Measurements from ENCODE around the gene STYXL2. TPM values are rescaled to one million over a fixed set of nuclear protein-coding genes. Genes with fewer than 3 reads are reported as not detected.

STYXL2 gene
- total RNA-seq, 2 experiments from 2014 or later = not detected

GRCh38 chr1:167117225-167117624 is 23.4 kb downstream of the STYXL2 start:
- no peaks in the 10 kb centered on the region for H3K4me1 ChIP-seq (ENCODE audit: insufficient read depth, low read length, poor library complexity, severe bottlenecking)
- H3K4me3 ChIP-seq (ENCODE audit: low read depth, low read length, poor library complexity, severe bottlenecking) = no peak overlapping the region
- no peak for DNase-seq (ENCODE audit: low spot score)
- CTCF ChIA-PET (ENCODE audit: unreplicated experiment) = no interaction called here
- no TSS peak for BruUV-seq (replicated peaks)
- H3K9me2 ChIP-seq (ENCODE audit: insufficient read depth, low read length) = no peaks in the 10 kb centered on the region
- TF ChIP-seq CTCF (conservative IDR thresholded peaks at IDR 0.05; ENCODE audit: low read length) = no peak
- no peak for TF ChIP-seq EZH2phosphoT487 (IDR thresholded peaks at IDR 0.05; ENCODE audit: borderline replicate concordance, low read depth, low read length)
- no peaks in the 10 kb centered on the region for H3K36me3 ChIP-seq (ENCODE audit: insufficient read depth, low read length)
- no peaks in the 10 kb centered on the region for H3K9me3 ChIP-seq (ENCODE audit: low read length)
- intact Hi-C loops (cut with micrococcal nuclease; ENCODE audit: unreplicated experiment) = no loop called here
- H2AFZ ChIP-seq (ENCODE audit: low read length) = no peak overlapping the region
- POLR2A ChIA-PET = no interaction called here
- H4K20me1 ChIP-seq (ENCODE audit: insufficient read depth, low read length) = no peaks in the 10 kb centered on the region
- no peaks in the 10 kb centered on the region for H3K79me2 ChIP-seq (ENCODE audit: insufficient read depth, low read depth, low read length)
- no peak overlapping the region for H3K4me2 ChIP-seq (ENCODE audit: low read length)
- no peak overlapping the region for H3K27ac ChIP-seq (ENCODE audit: low read depth, low read length, poor library complexity, severe bottlenecking)

DNA sequence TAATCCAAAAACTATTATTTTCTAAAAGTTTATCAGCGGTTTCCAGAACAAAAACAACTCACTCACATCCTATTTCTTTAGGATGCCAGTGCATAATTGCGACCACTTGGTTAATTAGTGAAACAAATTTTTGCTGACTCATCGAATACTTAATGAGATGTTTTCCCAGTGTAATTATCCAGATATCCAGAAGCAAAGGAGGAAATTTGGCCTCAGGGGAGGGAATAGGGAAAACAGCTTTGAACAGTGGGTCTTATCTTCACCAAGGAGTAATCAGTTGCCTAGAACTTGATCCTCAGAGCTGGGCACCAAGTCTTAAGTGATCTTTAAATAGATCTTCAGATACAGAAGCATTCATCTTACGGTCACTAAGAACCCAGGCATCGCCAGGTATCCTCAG is 24.3 kb downstream of the STYXL2 start:
- H3K4me2 ChIP-seq (ENCODE audit: low read length) = no peak overlapping the region
- no peaks in the 10 kb centered on the region for H3K36me3 ChIP-seq (ENCODE audit: insufficient read depth, low read length)
- no peak for DNase-seq (ENCODE audit: low spot score)
- H2AFZ ChIP-seq (ENCODE audit: low read length) = no peak overlapping the region
- H3K4me1 ChIP-seq (ENCODE audit: insufficient read depth, low read length, poor library complexity, severe bottlenecking) = no peaks in the 10 kb centered on the region
- H3K9me3 ChIP-seq (ENCODE audit: low read length) = no peaks in the 10 kb centered on the region
- TF ChIP-seq CTCF (conservative IDR thresholded peaks at IDR 0.05; ENCODE audit: low read length) = no peak
- TF ChIP-seq EZH2phosphoT487 (IDR thresholded peaks at IDR 0.05; ENCODE audit: borderline replicate concordance, low read depth, low read length) = no peak
- no peaks in the 10 kb centered on the region for H4K20me1 ChIP-seq (ENCODE audit: insufficient read depth, low read length)
- intact Hi-C loops (cut with micrococcal nuclease; ENCODE audit: unreplicated experiment) = no loop called here
- BruUV-seq (replicated peaks) = no TSS peak
- ChIA-PET CTCF (ENCODE audit: unreplicated experiment) (no interaction called here), POLR2A (no interaction called here)
- H3K4me3 ChIP-seq (ENCODE audit: low read depth, low read length, poor library complexity, severe bottlenecking) = no peak overlapping the region
- H3K27ac ChIP-seq (ENCODE audit: low read depth, low read length, poor library complexity, severe bottlenecking) = no peak overlapping the region
- H3K9me2 ChIP-seq (ENCODE audit: insufficient read depth, low read length) = no peaks in the 10 kb centered on the region
- no peaks in the 10 kb centered on the region for H3K79me2 ChIP-seq (ENCODE audit: insufficient read depth, low read depth, low read length)

DNA sequence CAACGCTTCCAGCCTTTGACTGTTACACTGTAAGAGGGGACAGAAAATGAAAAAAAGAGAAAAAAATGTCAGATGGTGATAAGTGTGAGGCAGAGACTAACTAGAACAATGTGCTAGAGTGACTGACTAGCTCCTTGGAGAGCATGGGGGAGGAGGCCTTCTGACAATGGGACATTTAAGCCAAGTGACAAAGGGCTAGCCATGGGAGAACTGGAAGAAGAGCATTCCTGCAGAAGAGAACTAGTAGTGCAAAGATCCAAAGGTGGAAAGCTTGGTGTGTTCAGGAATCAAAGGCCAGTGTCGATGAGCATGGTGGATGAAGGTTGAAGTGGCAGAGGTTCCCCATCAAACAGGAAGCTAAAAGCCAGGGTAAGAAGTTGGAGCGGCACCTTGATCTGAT is 25.8 kb downstream of the STYXL2 start:
- Histone ChIP-seq H3K79me2 (ENCODE audit: insufficient read depth, low read depth, low read length) (no peaks in the 10 kb centered on the region), H3K9me3 (ENCODE audit: low read length) (no peaks in the 10 kb centered on the region), H2AFZ (ENCODE audit: low read length) (no peak overlapping the region), H4K20me1 (ENCODE audit: insufficient read depth, low read length) (no peaks in the 10 kb centered on the region), H3K9me2 (ENCODE audit: insufficient read depth, low read length) (no peaks in the 10 kb centered on the region), H3K4me3 (ENCODE audit: low read depth, low read length, poor library complexity, severe bottlenecking) (no peak overlapping the region), H3K36me3 (ENCODE audit: insufficient read depth, low read length) (no peaks in the 10 kb centered on the region), H3K27ac (ENCODE audit: low read depth, low read length, poor library complexity, severe bottlenecking) (no peak overlapping the region), H3K4me2 (ENCODE audit: low read length) (no peak overlapping the region), H3K4me1 (ENCODE audit: insufficient read depth, low read length, poor library complexity, severe bottlenecking) (no peaks in the 10 kb centered on the region)
- CTCF ChIA-PET (ENCODE audit: unreplicated experiment) = no interaction called here
- no peak for DNase-seq (ENCODE audit: low spot score)
- POLR2A ChIA-PET = no interaction called here
- intact Hi-C loops (cut with micrococcal nuclease; ENCODE audit: unreplicated experiment) = no loop called here
- no TSS peak for BruUV-seq (replicated peaks)
- no peak for TF ChIP-seq CTCF (conservative IDR thresholded peaks at IDR 0.05; ENCODE audit: low read length)
- TF ChIP-seq EZH2phosphoT487 (IDR thresholded peaks at IDR 0.05; ENCODE audit: borderline replicate concordance, low read depth, low read length) = no peak
